T1000 (cell line): ENCODE measurements around the gene COX10.
"Not testable (repeated sequence)": the region's sequence is repeated elsewhere in the genome, so short reads cannot be mapped to it uniquely, and the experiment has no call there.

Source experiments
- DNase-seq: peaks from one replicate; lab custom pipeline; 2025; ENCODE audit warnings: mixed read lengths; lab: John Stamatoyannopoulos, UW

Gene COX10

GRCh38 chr17:14123619-14124278, 54.4 kb downstream of the COX10 start:
- DNase-seq = no peak

- no peak for DNase-seq
These were observed 55.5 kb downstream of the COX10 start for GRCh38 chr17:14124854-14125253.

- DNase-seq = no peak
These were observed 56.3 kb downstream of the COX10 start for GRCh38 chr17:14125518-14126137.

- no peak for DNase-seq
These were observed 63.8 kb downstream of the COX10 start for GRCh38 chr17:14133104-14133503.

GRCh38 chr17:14134456-14134855, 65.2 kb downstream of the COX10 start:
- no peak for DNase-seq

- no peak for DNase-seq
These were observed 66.7 kb downstream of the COX10 start for GRCh38 chr17:14135906-14136590.

GRCh38 chr17:14138649-14139048, 69.3 kb downstream of the COX10 start:
- no peak for DNase-seq

GRCh38 chr17:14143688-14144087, 74.4 kb downstream of the COX10 start:
- DNase-seq = no peak

- no peak for DNase-seq
These were observed 75.2 kb downstream of the COX10 start for GRCh38 chr17:14144508-14144907.

GRCh38 chr17:14149751-14150150, 80.4 kb downstream of the COX10 start:
- no peak for DNase-seq

GRCh38 chr17:14150619-14151018, 81.3 kb downstream of the COX10 start:
- DNase-seq = no peak

GRCh38 chr17:14152721-14153120, 83.4 kb downstream of the COX10 start:
- no peak for DNase-seq

- no peak for DNase-seq
These were observed 84.1 kb downstream of the COX10 start for GRCh38 chr17:14153374-14153773.

- DNase-seq = no peak
These were observed 87.4 kb downstream of the COX10 start for GRCh38 chr17:14156689-14157088.

- DNase-seq = no peak
These were observed 88.5 kb downstream of the COX10 start for GRCh38 chr17:14157822-14158221.

- DNase-seq = no peak
These were observed 89.4 kb downstream of the COX10 start for GRCh38 chr17:14158707-14159106.

- no peak for DNase-seq
These were observed 92.1 kb downstream of the COX10 start for GRCh38 chr17:14161419-14161818.

GRCh38 chr17:14165616-14166015, 96.3 kb downstream of the COX10 start:
- no peak for DNase-seq

- DNase-seq = not testable (repeated sequence)
These were observed 98.5 kb downstream of the COX10 start for GRCh38 chr17:14167831-14168230.

- no peak for DNase-seq
These were observed 99.3 kb downstream of the COX10 start for GRCh38 chr17:14168582-14168981.

GRCh38 chr17:14169287-14169686, 100.0 kb downstream of the COX10 start:
- DNase-seq = no peak

GRCh38 chr17:14169901-14170300, 100.6 kb downstream of the COX10 start:
- DNase-seq = no peak

GRCh38 chr17:14176989-14177388, 107.7 kb downstream of the COX10 start:
- not testable (repeated sequence) for DNase-seq
